NCI-H524 (cell line): ENCODE data around the gene LOC101059915.
"Not testable (repeated sequence)": the region's sequence is repeated elsewhere in the genome, so short reads cannot be mapped to it uniquely, and the experiment has no call there.

Experiments
- DNase-seq, 2 experiments: peaks; one replicate each; lab custom pipeline; 2025; lab: John Stamatoyannopoulos, UW

Gene LOC101059915

GRCh38 chrX:71640002-71640401, 27.3 kb upstream of the LOC101059915 start:
- no peak for DNase-seq

- not testable (repeated sequence) for DNase-seq
Measured at GRCh38 chrX:71644406-71644805, 22.9 kb upstream of the LOC101059915 start.

GRCh38 chrX:71650333-71650969, 16.9 kb upstream of the LOC101059915 start:
- DNase-seq: peak in 1 of 2 experiments; percentile 54

GRCh38 chrX:71652405-71652804, 14.9 kb upstream of the LOC101059915 start:
- DNase-seq: peak; percentile 50 to 51

- no peak for DNase-seq
Measured at GRCh38 chrX:71653344-71653743, 14.0 kb upstream of the LOC101059915 start.

- no peak for DNase-seq
Measured at GRCh38 chrX:71657267-71657666, 10.1 kb upstream of the LOC101059915 start.

- no peak for DNase-seq
Measured at GRCh38 chrX:71659342-71659741, 8.0 kb upstream of the LOC101059915 start.

- no peak for DNase-seq
Measured at GRCh38 chrX:71659959-71660358, 7.4 kb upstream of the LOC101059915 start.

GRCh38 chrX:71660562-71661416, 6.6 kb upstream of the LOC101059915 start:
- DNase-seq: no peak

GRCh38 chrX:71661919-71662318, 5.4 kb upstream of the LOC101059915 start:
- DNase-seq: no peak

GRCh38 chrX:71662654-71663053, 4.7 kb upstream of the LOC101059915 start:
- not testable (repeated sequence) for DNase-seq

GRCh38 chrX:71663238-71663637, 4.1 kb upstream of the LOC101059915 start:
- DNase-seq: not testable (repeated sequence)

GRCh38 chrX:71664202-71664601, 3.1 kb upstream of the LOC101059915 start:
- peak; percentile 57 to 77 for DNase-seq

GRCh38 chrX:71664889-71665491, 2.4 kb upstream of the LOC101059915 start:
- no peak for DNase-seq

- DNase-seq: no peak
Measured at GRCh38 chrX:71665747-71666146, 1.6 kb upstream of the LOC101059915 start.

GRCh38 chrX:71666240-71667223, 814 bp upstream of the LOC101059915 start:
- no peak for DNase-seq

GRCh38 chrX:71668248-71668595, 876 bp downstream of the LOC101059915 start:
- no peak for DNase-seq

- no peak for DNase-seq
Measured at GRCh38 chrX:71669492-71669891, 2.1 kb downstream of the LOC101059915 start.

GRCh38 chrX:71669947-71670346, 2.6 kb downstream of the LOC101059915 start:
- DNase-seq: peak; percentile 42 to 72

- DNase-seq: no peak
Measured at GRCh38 chrX:71671043-71671780, 3.9 kb downstream of the LOC101059915 start.

GRCh38 chrX:71671938-71672337, 4.6 kb downstream of the LOC101059915 start:
- no peak for DNase-seq
